Left cardiac atrium (tissue), 4 donors: ENCODE measurements around the gene TNFRSF1B. TPM values are rescaled to one million over a fixed set of nuclear protein-coding genes. Genes with fewer than 3 reads are reported as not detected.
A peak's percentile ranks its signal among the peaks of the same experiment; 100 is the strongest.

Experiments used
- ATAC-seq, 2 donors: fragments of 200-7000 bp; cut with Tn5 transposase; one replicate each; pipeline ENCODE4 v1.9.1; 2020; ENCODE audit warnings: mild to moderate bottlenecking in 2 of 2, moderate library complexity in 2 of 2
- DNase-seq: peaks from one replicate; pipeline ENCODE4 v3.0.0-alpha.2; 2020
- intact Hi-C, 2 donors: fragments of 100-400 bp; cut with DNase I; formaldehyde crosslinking; loops; one replicate each; pipeline versions ENCODE4 v1.14.1 to v1.15.1; 2022 to 2023
- total RNA-seq, 2 donors: library from RNA; stranded (reverse); fragmentation: NEBNext Ultra II Directional; extraction: Animal tissue kit (Norgen Biotek cat#: 25700); gene quantifications; one replicate each; pipeline ENCODE4 v1.2.1, GENCODE V29; 2021
- donor health status: DM: no; HTN: yes; CAD: no.
- donor health status: DM: no; HTN: yes; CAD: no; lungs with severe emphysema.
- donor health status: DM: yes; HTN: yes; CAD: no.
- donor health status: Dilated cardiomyopathy.

Gene TNFRSF1B
- total RNA-seq, 2 donors from 2014 or later, result 28.3 to 28.5 TPM

- ATAC-seq, result no peak
- intact Hi-C loops, result no loop called here
- DNase-seq, result no peak
Measured at GRCh38 chr1:12140515-12141162, 26.2 kb upstream of the TNFRSF1B start.

- intact Hi-C loops, result no loop called here
- ATAC-seq (no peak), DNase-seq (no peak)
Measured at GRCh38 chr1:12141163-12141850, 25.5 kb upstream of the TNFRSF1B start.

- DNase-seq (no peak), ATAC-seq (no peak)
- intact Hi-C loops, result no loop called here
Measured at GRCh38 chr1:12142141-12142823, 24.5 kb upstream of the TNFRSF1B start.

GRCh38 chr1:12142891-12143630 lies 23.7 kb upstream of the TNFRSF1B start:
- ATAC-seq (peak; percentile 7 to 47), DNase-seq (peak; percentile 64)
- intact Hi-C loops, result no loop called here

- DNase-seq, result peak; percentile 88
- peak; percentile 78 to 82 for ATAC-seq
- intact Hi-C loops, result no loop called here
Measured at GRCh38 chr1:12143631-12144155, 23.1 kb upstream of the TNFRSF1B start.

GRCh38 chr1:12144236-12144635 lies 22.6 kb upstream of the TNFRSF1B start:
- no peak for ATAC-seq
- no peak for DNase-seq
- intact Hi-C loops, result no loop called here

GRCh38 chr1:12144969-12145368 lies 21.8 kb upstream of the TNFRSF1B start:
- no peak for ATAC-seq

GRCh38 chr1:12145616-12146342 lies 21.0 kb upstream of the TNFRSF1B start:
- DNase-seq, result no peak
- no peak for ATAC-seq
- intact Hi-C loops, result no loop called here

More at GRCh38 chr1:12144969-12145368, 21.8 kb upstream of the TNFRSF1B start:
- DNase-seq, result no peak
- intact Hi-C loops, result no loop called here

- peak in 1 of 2 donors; percentile 11 for ATAC-seq
Measured at GRCh38 chr1:12146343-12147112, 20.3 kb upstream of the TNFRSF1B start.

GRCh38 chr1:12147201-12147701 lies 19.5 kb upstream of the TNFRSF1B start:
- DNase-seq (peak; percentile 63), ATAC-seq (peak in 1 of 2 donors; percentile 29)
- intact Hi-C loops, result no loop called here

More at GRCh38 chr1:12146343-12147112, 20.3 kb upstream of the TNFRSF1B start:
- DNase-seq, result no peak
- intact Hi-C loops, result no loop called here

- DNase-seq (no peak), ATAC-seq (no peak)
- intact Hi-C loops, result no loop called here
Measured at GRCh38 chr1:12148160-12148957, 18.4 kb upstream of the TNFRSF1B start.

GRCh38 chr1:12148958-12149790 lies 17.6 kb upstream of the TNFRSF1B start:
- no peak for DNase-seq
- intact Hi-C loops, result no loop called here
- no peak for ATAC-seq

GRCh38 chr1:12149791-12150175 lies 17.0 kb upstream of the TNFRSF1B start:
- intact Hi-C loops, result no loop called here
- DNase-seq (no peak), ATAC-seq (no peak)

- intact Hi-C loops, result no loop called here
- DNase-seq, result no peak
- peak; percentile 7 to 18 for ATAC-seq
Measured at GRCh38 chr1:12150456-12151200, 16.2 kb upstream of the TNFRSF1B start.

GRCh38 chr1:12151465-12151864 lies 15.3 kb upstream of the TNFRSF1B start:
- intact Hi-C loops, result no loop called here
- ATAC-seq (no peak), DNase-seq (no peak)
